GM19452 (cell line): ENCODE data around the gene CYP2A6.
"Not testable (repeated sequence)": the region's sequence is repeated elsewhere in the genome, so short reads cannot be mapped to it uniquely, and the experiment has no call there.

Experiments
- ATAC-seq: cut with Tn5 transposase; IDR thresholded peaks from one replicate; pipeline ENCODE4 v1.9.1; 2021; ENCODE audit not compliant: unreplicated experiment

Gene CYP2A6

DNA sequence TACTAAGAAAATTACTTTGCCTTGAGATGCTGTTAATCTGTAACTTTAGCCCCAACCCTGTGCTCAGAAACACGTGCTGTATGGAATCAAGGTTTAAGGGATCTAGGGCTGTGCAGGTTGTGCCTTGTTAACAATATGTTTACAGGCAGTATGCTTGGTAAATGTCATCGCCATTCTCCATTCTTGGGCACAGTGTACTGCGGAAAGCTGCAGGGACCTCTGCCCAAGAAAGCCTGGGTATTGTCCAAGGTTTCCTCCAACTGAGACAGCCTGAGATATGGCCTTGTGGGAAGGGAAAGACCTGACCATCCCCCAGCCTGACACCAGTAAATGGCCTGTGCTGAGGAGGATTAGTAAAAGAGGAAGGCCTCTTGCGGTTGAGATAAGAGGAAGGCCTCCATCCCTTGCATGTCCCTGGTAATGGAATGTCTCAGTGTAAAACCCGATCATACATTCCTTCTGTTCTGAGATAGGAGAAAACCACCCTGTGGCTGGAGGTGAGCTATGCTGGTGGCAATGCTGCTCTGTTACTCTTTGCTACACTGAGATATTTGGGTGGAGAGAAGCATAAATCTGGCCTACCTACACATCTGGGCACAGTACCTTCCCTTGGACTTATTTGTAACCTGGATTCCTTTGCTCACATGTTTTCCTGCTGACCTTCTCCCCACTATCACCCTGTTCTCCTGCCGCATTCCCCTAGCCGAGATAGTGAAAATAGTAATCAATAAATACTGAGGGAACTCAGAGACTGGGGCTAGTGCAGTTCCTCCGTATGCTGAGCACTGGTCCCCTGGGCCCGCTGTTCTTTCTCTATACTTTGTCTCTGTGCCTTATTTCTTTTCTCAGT, 27.3 kb downstream of the CYP2A6 start:
- not testable (repeated sequence) for ATAC-seq

- ATAC-seq, result no peak
Observed at GRCh38 chr19:40822161-40822560, 28.1 kb downstream of the CYP2A6 start.

DNA sequence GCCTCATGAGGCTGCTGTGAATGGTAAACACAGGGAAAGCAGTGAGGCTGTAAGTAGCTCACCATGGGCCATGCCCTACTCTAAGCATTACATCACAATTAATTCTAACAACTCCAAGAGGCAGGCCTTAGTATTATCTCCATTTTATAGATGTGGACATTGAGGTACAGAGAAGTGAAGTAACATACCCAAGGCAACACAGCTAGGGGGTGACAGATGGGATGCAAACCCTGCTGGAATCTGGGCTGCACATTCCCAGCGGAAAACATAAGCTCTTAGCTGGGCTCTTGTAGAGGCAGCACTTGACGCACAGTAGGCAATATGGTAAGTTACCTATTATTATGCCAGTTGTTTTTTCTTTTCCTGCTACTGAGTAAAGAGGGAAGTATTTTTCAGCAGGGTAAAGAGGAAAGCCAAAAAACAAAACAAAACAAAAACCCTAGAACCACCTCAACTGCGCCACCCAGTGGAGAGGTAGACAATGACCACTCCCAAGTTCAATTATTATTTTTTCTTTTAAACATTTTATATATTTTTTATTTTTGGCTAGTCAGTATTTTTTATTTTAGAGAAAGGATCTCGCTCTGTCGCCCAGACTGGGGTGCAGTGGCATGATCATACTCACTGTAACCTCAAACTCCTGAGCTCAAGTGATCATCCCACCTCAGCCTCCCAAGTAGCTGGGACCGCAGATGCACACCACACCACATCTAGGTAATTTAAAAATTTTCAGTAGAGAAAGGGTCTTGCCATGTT, 30.6 kb downstream of the CYP2A6 start:
- not testable (repeated sequence) for ATAC-seq

GRCh38 chr19:40818480-40819399, 31.5 kb downstream of the CYP2A6 start:
- peak; percentile 49 for ATAC-seq

DNA sequence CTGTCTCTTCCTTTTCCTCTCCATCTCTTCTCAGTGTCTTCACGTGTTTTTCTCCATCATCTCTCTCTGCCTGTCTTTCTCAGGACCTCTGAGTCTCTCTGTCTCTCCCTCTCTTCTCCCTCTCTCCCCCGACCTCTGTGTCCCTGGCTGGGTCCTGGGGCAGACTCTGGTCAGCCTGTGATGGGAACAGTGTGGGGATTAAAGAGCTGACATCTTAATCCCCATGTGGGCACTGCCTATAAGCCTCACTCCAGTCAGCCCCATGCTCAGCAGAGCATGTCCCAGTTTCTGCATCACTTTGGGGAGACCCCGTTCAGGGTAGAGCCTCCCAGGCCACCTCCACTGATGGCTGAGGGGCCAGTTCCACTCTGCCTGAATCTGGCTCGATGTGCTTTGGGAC, 35.0 kb downstream of the CYP2A6 start:
- ATAC-seq, result no peak

GRCh38 chr19:40813182-40813581, 37.1 kb downstream of the CYP2A6 start:
- no peak for ATAC-seq

DNA sequence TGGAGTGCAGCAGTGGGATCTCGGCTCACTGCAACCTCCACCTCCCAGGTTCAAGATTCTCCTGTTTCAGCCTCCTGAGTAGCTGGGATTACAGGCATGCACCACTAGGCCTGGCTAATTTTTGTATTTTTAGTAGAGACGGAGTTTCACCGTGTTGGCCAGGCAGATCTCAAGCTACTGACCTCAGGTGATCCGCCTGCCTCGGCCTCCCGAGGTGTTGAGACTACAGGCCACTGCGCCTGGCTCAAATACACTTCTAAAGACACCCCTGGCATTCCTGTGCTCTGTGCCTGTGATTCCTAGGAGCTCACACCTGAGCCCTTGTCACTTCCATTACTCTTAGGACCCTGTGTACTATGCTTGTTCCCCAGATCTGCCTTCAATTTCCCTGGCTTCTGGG, 37.7 kb downstream of the CYP2A6 start:
- not testable (repeated sequence) for ATAC-seq

- ATAC-seq, result no peak
Observed at GRCh38 chr19:40811478-40812341, 38.5 kb downstream of the CYP2A6 start.

- ATAC-seq, result peak; percentile 55
Observed at GRCh38 chr19:40810649-40811408, 39.4 kb downstream of the CYP2A6 start.

DNA sequence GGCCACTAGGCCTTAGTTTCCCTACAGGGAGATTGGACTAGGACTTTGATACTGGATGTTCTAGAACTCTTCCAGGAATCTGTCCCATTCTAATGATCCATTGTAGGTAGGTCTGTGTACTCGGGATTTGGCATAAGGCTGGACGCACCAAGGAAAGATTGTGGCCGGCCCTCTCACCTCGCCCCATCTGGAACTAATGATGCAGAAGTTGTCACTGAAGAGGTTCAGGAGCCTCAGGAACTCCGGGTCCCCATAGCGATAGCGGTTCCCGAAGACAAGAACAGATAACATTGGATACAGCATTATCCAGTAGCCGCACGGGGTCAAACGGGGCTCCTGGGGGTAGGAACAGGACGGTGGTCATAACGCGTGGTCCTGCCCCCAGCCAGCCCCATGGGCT, 40.1 kb downstream of the CYP2A6 start:
- ATAC-seq, result no peak

DNA sequence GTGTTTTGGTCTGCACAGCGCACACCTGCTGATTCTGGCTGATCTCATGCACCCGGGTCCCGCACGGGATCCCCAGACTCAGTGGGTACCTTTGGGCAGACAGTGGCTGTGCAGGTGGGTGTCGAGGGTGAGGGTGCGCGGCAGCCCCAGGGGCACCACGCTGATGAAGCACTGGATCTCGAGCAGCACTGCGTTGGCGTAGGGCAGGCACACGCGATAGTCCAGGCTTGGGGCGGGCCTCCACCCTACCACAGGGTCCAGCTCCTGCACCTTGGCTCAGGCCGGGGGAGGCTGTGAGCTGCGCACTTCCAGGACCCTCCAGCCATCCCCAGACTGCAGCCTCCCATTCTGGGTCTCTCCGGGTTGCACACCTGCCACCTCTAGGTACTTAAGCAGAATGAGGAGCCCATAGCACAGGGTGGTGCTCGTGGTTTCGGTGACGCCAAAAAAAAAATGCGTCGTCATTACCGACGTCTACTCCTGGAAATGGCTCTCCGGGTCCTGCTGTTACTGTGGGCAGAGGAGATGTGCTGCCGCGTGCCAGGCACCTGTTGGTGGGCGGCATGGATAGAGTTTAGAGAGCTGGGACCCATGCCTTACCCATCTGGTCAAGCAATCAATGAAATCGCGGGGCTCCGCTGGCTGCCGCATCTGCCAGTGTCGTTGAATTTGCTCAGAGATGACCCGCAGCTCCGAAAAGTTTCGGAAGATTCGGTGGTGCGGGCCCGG, 40.7 kb downstream of the CYP2A6 start:
- ATAC-seq, result no peak

DNA sequence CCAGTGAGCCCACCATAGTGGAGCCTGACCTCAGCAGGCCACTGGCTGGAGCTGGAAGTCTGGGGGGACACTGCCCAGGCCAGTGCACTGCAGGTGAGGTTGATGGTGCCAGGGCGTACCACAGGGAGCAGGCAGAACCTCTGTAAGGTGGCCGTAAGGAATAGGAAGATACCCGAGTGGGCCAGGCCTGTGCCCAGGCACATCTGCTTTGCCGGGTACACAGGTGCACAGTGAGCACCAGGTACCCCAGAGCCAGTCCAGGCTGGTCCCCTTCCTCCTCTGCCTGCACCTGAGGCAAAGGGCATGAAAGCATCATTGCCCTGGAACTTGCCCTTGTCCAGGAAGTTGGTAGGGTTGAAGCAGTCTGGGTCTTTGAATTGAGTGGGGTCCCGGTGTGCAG, 41.8 kb downstream of the CYP2A6 start:
- no peak for ATAC-seq

DNA sequence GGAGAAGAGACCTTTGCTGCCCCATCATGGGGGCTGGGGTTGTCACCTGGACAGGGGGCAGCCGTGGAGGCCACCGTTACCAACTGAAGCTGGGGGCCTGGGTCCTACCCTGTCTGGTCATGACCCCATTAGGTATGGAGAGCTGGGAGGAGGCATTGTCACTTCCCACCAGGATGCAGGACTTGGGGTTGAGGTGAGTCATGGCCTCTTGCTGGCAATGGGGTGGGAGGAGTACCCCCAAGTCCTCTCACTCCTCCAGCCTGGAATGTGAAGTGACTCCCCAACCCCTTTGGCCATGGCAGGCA, 42.3 kb downstream of the CYP2A6 start:
- no peak for ATAC-seq

DNA sequence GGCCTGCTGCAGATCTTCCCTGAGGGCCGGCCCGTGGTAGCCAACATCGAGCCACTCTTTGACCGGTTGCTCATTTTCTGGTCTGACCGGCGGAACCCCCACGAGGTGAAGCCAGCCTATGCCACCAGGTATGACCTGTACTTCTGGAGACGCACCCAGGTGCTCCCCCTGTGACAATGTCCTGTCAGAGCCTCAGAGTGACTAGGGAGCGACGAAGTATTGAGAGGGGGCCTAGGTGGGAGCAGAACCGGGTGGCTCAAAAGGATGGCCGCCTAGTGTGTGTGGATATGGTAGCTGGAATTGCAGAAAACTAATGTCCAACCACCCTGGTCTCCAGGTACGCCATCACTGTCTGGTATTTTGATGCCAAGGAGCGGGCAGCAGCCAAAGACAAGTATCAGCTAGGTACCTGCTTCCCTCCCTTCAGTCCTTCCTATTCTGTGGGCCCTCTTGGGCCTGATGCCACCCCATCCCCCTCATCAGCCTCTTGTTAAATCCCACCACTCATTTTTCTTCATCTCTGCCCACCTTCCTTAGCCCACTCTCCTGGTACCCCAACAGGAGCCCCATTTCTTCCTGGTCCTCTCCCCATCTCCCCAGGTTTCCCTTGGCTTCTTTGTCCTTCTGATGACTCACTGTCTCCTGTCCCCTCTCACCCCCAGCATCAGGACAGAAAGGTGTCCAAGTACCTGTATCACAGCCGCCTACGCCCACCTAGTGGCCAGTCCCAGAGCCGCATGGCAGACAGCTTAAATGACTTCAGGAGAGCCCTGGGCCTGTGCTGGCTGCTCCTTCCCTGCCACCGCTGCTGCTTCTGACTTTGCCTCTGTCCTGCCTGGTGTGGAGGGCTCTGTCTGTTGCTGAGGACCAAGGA, 42.9 kb downstream of the CYP2A6 start:
- no peak for ATAC-seq

GRCh38 chr19:40806423-40807146, 43.7 kb downstream of the CYP2A6 start:
- ATAC-seq, result no peak

DNA sequence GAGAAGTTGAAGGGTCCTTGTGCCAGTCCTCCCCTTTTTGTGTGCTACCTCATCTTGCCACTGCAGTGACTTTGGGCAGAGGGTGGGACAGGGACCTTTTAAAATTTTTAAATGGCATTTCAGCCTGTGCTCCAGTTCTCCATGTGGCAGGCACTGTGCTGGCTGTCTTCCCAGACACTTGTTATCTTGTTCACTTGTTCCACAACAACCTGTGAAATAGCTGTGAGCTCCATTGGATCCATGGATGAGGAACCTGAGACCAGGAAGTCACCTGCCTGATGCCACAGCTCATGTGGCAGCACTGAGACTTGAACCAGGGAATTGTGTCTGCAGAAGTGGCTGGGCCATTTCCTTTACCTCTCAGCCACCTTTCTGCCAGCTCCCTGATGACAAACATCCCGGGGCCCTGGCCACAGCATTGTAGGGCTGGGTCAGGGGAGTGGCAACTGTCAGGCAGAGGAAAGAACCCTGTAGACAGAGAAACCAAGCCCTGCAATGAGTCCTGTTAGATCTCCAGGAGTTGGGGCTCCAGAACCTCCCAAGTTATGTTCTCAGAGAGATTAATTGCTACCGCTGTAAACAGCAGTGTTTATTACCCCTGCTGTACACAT, 44.9 kb downstream of the CYP2A6 start:
- no peak for ATAC-seq

DNA sequence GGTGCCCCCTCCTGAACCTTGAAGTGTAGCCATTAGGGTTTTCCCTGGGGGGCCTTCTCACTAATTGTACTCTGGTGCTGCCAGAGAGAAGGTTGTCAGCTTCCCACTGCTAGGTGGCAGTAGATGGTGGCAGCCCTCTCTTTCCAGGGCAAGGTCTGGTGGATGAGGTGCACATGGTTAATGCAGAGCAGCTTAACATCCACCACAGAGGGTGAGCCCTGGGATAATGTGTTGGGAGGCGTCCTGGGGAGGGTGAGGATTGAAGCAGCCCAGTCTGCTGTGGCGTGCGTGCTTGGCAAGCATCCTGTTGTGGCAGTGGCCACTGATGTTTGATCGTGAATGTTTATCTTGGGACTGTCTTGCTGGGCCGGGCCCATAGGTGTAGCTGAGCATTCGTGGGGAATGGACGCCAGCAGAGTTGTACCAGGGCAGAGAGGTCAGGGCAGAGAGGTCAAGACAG, 45.4 kb downstream of the CYP2A6 start:
- ATAC-seq, result no peak
